ENCODE measurements around the gene KLK12. TPM values are rescaled to one million over a fixed set of nuclear protein-coding genes. Genes with fewer than 3 reads are reported as not detected.

KLK12 gene
- total RNA-seq, 4 donors from 2014 or later: not detected

GRCh38 chr19:51079481-51080110 lies 44.8 kb upstream of the KLK12 start:
- no peaks in the 10 kb centered on the region for H3K27me3 ChIP-seq

GRCh38 chr19:51078731-51079130 lies 43.9 kb upstream of the KLK12 start:
- no peak overlapping the region for H3K27ac ChIP-seq
- no peak for DNase-seq
- intact Hi-C loops (cut with DNase I): no loop called here
- no peaks in the 10 kb centered on the region for H3K27me3 ChIP-seq
- no peak overlapping the region for H3K4me3 ChIP-seq (replicated peaks in 1 of 3)
- no peaks in the 10 kb centered on the region for H3K36me3 ChIP-seq
- 94 to 95% methylated on average over 6 of the region's 6 CpGs for WGBS, 2 donors
- H3K9me3 ChIP-seq: no peaks in the 10 kb centered on the region
- no peaks in the 10 kb centered on the region for H3K4me1 ChIP-seq
- TF ChIP-seq CTCF (IDR thresholded peaks at IDR 0.05) (no peak), POLR2A (IDR thresholded peaks at IDR 0.05) (no peak)

More at GRCh38 chr19:51079481-51080110, 44.8 kb upstream of the KLK12 start:
- DNase-seq: no peak
- Histone ChIP-seq H3K27ac (no peak overlapping the region), H3K36me3 (no peaks in the 10 kb centered on the region), H3K9me3 (no peaks in the 10 kb centered on the region), H3K4me3 (replicated peaks in 1 of 3) (no peak overlapping the region), H3K4me1 (no peaks in the 10 kb centered on the region)
- intact Hi-C loops (cut with DNase I): no loop called here
- TF ChIP-seq CTCF (IDR thresholded peaks at IDR 0.05): no peak
- 70 to 73% methylated on average over 8 to 23 of the region's 27 CpGs for WGBS, 2 donors

GRCh38 chr19:51078104-51078503 lies 43.3 kb upstream of the KLK12 start:
- Histone ChIP-seq H3K9me3 (no peaks in the 10 kb centered on the region), H3K27ac (no peak overlapping the region), H3K4me3 (replicated peaks in 1 of 3) (no peak overlapping the region), H3K4me1 (no peaks in the 10 kb centered on the region), H3K27me3 (no peaks in the 10 kb centered on the region), H3K36me3 (no peaks in the 10 kb centered on the region)
- DNase-seq: no peak
- no peak for TF ChIP-seq POLR2A (IDR thresholded peaks at IDR 0.05)
- TF ChIP-seq CTCF (IDR thresholded peaks at IDR 0.05): no peak
- intact Hi-C loops (cut with DNase I): no loop called here
- 72 to 77% methylated on average over 6 of the region's 6 CpGs for WGBS, 2 donors

- Histone ChIP-seq H3K27me3 (no peaks in the 10 kb centered on the region), H3K4me1 (no peaks in the 10 kb centered on the region), H3K27ac (no peak overlapping the region), H3K9me3 (no peaks in the 10 kb centered on the region), H3K36me3 (no peaks in the 10 kb centered on the region), H3K4me3 (replicated peaks in 1 of 3) (no peak overlapping the region)
- no peak for DNase-seq
- intact Hi-C loops (cut with DNase I): no loop called here
- 78 to 82% methylated on average over 14 of the region's 14 CpGs for WGBS, 2 donors
- TF ChIP-seq POLR2A (IDR thresholded peaks at IDR 0.05) (no peak), CTCF (IDR thresholded peaks at IDR 0.05) (no peak)
Measured at GRCh38 chr19:51076631-51077213, 41.9 kb upstream of the KLK12 start.

GRCh38 chr19:51075998-51076397 lies 41.2 kb upstream of the KLK12 start:
- H3K36me3 ChIP-seq: no peaks in the 10 kb centered on the region

More at GRCh38 chr19:51075998-51076397, 41.2 kb upstream of the KLK12 start:
- Histone ChIP-seq H3K4me1 (no peaks in the 10 kb centered on the region), H3K9me3 (no peaks in the 10 kb centered on the region), H3K27ac (no peak overlapping the region), H3K4me3 (replicated peaks in 1 of 3) (no peak overlapping the region), H3K27me3 (no peaks in the 10 kb centered on the region)
- WGBS, 2 donors: 83 to 89% methylated on average over 5 of the region's 5 CpGs
- no peak for DNase-seq
- TF ChIP-seq CTCF (IDR thresholded peaks at IDR 0.05) (no peak), POLR2A (IDR thresholded peaks at IDR 0.05) (no peak)
- intact Hi-C loops (cut with DNase I): no loop called here
